Small intestine (tissue), 7 donors: ENCODE measurements around the gene PYM1. TPM values are rescaled to one million over a fixed set of nuclear protein-coding genes. Genes with fewer than 3 reads are reported as not detected.
"Not testable (repeated sequence)": the region's sequence is repeated elsewhere in the genome, so short reads cannot be mapped to it uniquely, and the experiment has no call there.

Experiments
- DNase-seq, 2 donors: peaks; one replicate each; pipeline versions ENCODE4 v3.0.0 to v3.0.0-alpha.2; 2013
- FAIRE-seq: peaks from 2 replicates; lab custom pipeline; 2012; peaks lifted over from hg19 to GRCh38; lab: Jason Lieb, UNC
- H3K27ac ChIP-seq, 3 donors: one replicate each; pipeline ENCODE4 v1.5.1; 2013; ENCODE audit warnings: low read length in 2 of 3, mild to moderate bottlenecking in 2 of 3, control low read depth in 1 of 3, inconsistent platforms in 1 of 3, low read depth in 1 of 3, moderate library complexity in 1 of 3
- H3K27me3 ChIP-seq, 3 donors: one replicate each; pipeline ENCODE4 v1.6.1; 2013; ENCODE audit warnings: low read length in 3 of 3, inconsistent platforms in 1 of 3; ENCODE audit not compliant: control insufficient read depth in 3 of 3, insufficient read depth in 3 of 3
- H3K36me3 ChIP-seq, 3 donors: one replicate each; pipeline ENCODE4 v1.6.1; 2013; ENCODE audit warnings: low read length in 3 of 3, inconsistent platforms in 1 of 3, low read depth in 1 of 3, mild to moderate bottlenecking in 1 of 3, moderate library complexity in 1 of 3; ENCODE audit not compliant: control insufficient read depth in 3 of 3, insufficient read depth in 2 of 3
- H3K4me1 ChIP-seq, 3 donors: one replicate each; pipeline ENCODE4 v1.6.1; 2013; ENCODE audit warnings: low read length in 2 of 3, inconsistent platforms in 1 of 3, low read depth in 1 of 3, mild to moderate bottlenecking in 1 of 3, moderate library complexity in 1 of 3; ENCODE audit not compliant: control insufficient read depth in 3 of 3, insufficient read depth in 2 of 3
- H3K4me3 ChIP-seq, 3 donors: one replicate each; pipeline ENCODE4 v1.5.1; 2013; ENCODE audit warnings: low read length in 3 of 3, control low read depth in 1 of 3, inconsistent platforms in 1 of 3, low read depth in 1 of 3, mild to moderate bottlenecking in 1 of 3, moderate library complexity in 1 of 3
- H3K9me3 ChIP-seq, 2 donors: one replicate each; pipeline ENCODE4 v1.6.1; 2013; ENCODE audit warnings: low read depth in 1 of 2, low read length in 1 of 2; ENCODE audit not compliant: control insufficient read depth in 2 of 2, insufficient read depth in 1 of 2
- WGBS, 3 donors: extraction: QIAGEN DNeasy Blood & Tissue Kit; methylation state at CpG; one replicate each; pipeline ENCODE4 v1.1.7; 2013; 5-methylcytosine and 5-hydroxymethylcytosine counted together
- polyA plus RNA-seq, 4 donors: library from polyadenylated mRNA; stranded (reverse) in 3 of 4; unstranded in 1 of 4; fragments of 200-250 nt in 3 of 4; fragments of 120-200 nt in 1 of 4; gene quantifications; one replicate each; pipeline versions ENCODE4 v1.2.1 to v1.2.3, GENCODE V29; 2013
- donor health status: healthy with polysubstance abuse.
- donor health status: control.
- donor health status: control.
- donor health status: Bipolar disorder and iron deficiency.
- donor health status: healthy.

The PYM1 gene
- polyA plus RNA-seq, 4 donors: 35.5 to 85.7 (median 61.4) TPM

DNA sequence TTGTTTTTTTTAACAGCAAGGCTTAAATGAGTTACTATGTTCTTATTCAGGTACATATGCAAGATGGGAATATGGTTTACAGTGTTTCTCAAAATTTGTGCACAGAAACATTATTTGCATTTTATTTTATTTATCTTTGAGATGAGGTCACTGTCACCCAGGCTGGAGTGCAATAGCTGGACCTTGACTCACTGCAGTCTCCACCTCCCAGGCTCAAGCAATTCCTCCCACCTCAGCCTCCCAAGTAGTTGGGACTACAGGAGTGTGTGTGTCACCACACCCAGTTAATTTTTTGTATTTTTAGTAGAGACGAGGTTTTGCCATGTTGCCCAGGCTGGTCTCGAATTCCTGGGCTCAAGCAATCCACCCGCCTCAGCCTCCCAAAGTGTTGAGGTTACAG is 8.7 kb downstream of the PYM1 start:
- 82 to 86% (median 84%) methylated on average over 3 of the region's 3 CpGs for WGBS, 3 donors
- not testable (repeated sequence) for FAIRE-seq, H3K4me3 ChIP-seq, H3K9me3 ChIP-seq, H3K27me3 ChIP-seq, H3K4me1 ChIP-seq, H3K27ac ChIP-seq
- H3K36me3 ChIP-seq: peaks cover 0 to 26% (median 4%) of the 10 kb centered on the region in 3 donors
- peak in 1 of 2 donors; percentile 46 for DNase-seq

DNA sequence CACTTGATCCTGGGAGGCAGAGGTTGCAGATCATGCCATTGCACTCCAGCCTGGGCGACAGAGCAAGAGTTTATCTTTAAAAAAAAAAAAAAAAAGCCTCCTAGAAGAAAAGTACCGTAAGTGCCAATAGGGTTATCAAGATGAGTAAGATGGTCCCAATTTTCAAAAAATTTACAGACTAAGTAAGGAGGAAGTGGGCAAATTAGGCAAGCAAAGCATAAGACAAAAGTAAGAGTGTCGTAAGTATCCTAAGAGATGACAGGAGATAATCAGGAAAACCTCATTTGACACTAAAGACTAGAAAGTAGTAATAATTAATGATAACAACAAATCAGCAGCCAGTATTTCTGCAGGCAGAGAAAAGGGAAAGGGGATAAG is 12.2 kb downstream of the PYM1 start:
- H3K27me3 ChIP-seq: no peaks in the 10 kb centered on the region
- H3K4me3 ChIP-seq: no peak overlapping the region
- H3K36me3 ChIP-seq: peaks cover 0 to 26% (median 6%) of the 10 kb centered on the region in 3 donors
- FAIRE-seq (no peak), DNase-seq (no peak)
- no peaks in the 10 kb centered on the region for H3K9me3 ChIP-seq
- 67 to 74% (median 73%) methylated on average over 3 of the region's 3 CpGs for WGBS, 3 donors
- peaks cover 0 to 5% (median 0%) of the 10 kb centered on the region in 3 donors for H3K4me1 ChIP-seq
- H3K27ac ChIP-seq: no peak overlapping the region

DNA sequence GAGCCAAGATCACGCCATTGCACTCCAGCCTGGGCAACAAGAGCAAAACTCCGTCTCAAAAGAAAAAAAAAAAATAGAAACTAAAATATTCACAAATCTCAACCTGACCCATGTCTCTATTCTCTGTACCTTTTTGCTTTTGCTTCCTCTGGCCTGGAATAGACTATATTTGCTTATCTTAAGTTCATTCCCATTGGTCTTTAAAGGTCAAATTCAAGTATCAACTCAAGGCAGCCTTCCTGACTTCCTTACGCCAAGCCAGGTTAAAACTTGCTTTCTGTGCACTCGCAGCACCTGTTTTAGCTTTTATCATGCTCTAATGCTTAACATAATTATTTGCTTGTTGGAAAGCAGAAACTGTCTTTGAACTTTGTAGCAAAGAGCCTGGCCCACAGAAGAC is 14.8 kb downstream of the PYM1 start:
- no peak for FAIRE-seq
- H3K9me3 ChIP-seq: no peaks in the 10 kb centered on the region

GRCh38 chr12:55909513-55909884 is 18.2 kb downstream of the PYM1 start:
- Histone ChIP-seq H3K27me3 (no peaks in the 10 kb centered on the region), H3K4me3 (no peak overlapping the region), H3K4me1 (peaks cover 0 to 1% (median 0%) of the 10 kb centered on the region in 3 donors), H3K27ac (no peak overlapping the region), H3K36me3 (peaks cover 0 to 8% (median 6%) of the 10 kb centered on the region in 3 donors), H3K9me3 (no peaks in the 10 kb centered on the region)
- WGBS, 3 donors: 10 to 60% (median 37%) methylated on average over 2 of the region's 2 CpGs
- no peak for FAIRE-seq
- no peak for DNase-seq

More for the DNA sequence above, 14.8 kb downstream of the PYM1 start:
- Histone ChIP-seq H3K4me1 (peaks cover 0 to 5% (median 0%) of the 10 kb centered on the region in 3 donors), H3K27ac (no peak overlapping the region), H3K4me3 (no peak overlapping the region), H3K36me3 (peaks cover 0 to 20% (median 6%) of the 10 kb centered on the region in 3 donors), H3K27me3 (no peaks in the 10 kb centered on the region)
- WGBS, 3 donors: 82 to 92% (median 87%) methylated on average over 4 of the region's 4 CpGs
- DNase-seq: no peak

GRCh38 chr12:55908726-55909512 is 18.8 kb downstream of the PYM1 start:
- 43 to 62% (median 53%) methylated on average over 8 of the region's 8 CpGs for WGBS, 3 donors
- Histone ChIP-seq H3K4me1 (no peaks in the 10 kb centered on the region), H3K27ac (no peak overlapping the region), H3K9me3 (no peaks in the 10 kb centered on the region), H3K36me3 (peaks cover 0 to 8% (median 2%) of the 10 kb centered on the region in 3 donors), H3K27me3 (no peaks in the 10 kb centered on the region), H3K4me3 (no peak overlapping the region)
- DNase-seq: peak in 1 of 2 donors; percentile 21
- FAIRE-seq: no peak

DNA sequence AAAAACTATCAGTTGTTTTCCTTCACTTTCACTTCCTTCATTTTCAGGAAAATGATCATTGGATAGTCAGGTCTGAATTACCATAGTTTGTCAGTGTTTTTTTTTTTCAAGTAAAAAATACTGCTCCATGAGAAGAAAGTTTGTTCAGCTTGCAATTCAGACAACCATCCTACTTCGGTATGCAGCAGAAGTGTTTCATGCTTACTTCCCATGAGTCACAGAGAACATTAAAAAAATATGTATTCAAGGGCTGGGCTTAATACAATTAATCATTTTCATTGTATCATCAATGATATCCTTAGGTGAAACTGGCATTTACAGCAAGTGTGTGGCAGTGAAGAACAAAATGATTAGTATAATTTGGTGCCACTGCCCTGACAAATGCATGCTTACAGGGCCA is 21.6 kb downstream of the PYM1 start:
- Histone ChIP-seq H3K27me3 (no peaks in the 10 kb centered on the region), H3K4me3 (no peak overlapping the region), H3K36me3 (peaks cover 5 to 19% (median 11%) of the 10 kb centered on the region in 3 donors), H3K4me1 (no peaks in the 10 kb centered on the region), H3K9me3 (no peaks in the 10 kb centered on the region), H3K27ac (no peak overlapping the region)
- WGBS, 3 donors: 75 to 81% (median 80%) methylated on average over 1 of the region's 1 CpG
- FAIRE-seq (no peak), DNase-seq (no peak)

DNA sequence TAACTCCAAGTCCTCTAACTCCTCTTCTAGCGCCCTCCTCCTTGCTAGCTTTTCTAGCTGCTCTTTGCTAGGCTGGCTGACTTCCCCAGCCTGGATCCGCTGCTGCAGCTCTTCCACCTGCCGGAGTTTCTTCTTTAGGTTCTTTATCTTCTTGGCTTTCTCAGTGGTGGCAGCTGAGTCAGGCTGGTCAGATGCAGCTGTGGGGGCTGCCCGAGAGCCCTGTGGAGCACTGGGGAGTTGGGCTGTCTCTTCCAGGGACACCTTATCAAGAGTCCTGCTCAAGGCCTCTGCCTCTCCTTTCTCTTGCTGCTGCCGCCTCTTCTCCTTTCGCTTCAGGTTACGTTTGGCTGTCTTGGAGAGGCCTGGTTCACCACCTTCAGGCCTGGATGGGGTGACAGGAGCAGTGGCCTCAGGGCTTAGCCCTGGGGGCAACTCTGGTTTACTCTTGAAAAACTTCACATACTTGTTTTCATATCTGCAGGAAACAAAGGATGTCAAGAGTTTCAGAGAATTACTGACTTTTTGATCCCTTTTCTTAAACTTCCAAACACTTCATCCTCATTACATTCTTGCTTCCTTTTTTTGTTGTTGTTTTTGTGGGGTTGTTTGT is 25.7 kb downstream of the PYM1 start:
- no peak for FAIRE-seq
- peaks cover 0 to 6% (median 0%) of the 10 kb centered on the region in 3 donors for H3K4me1 ChIP-seq
- no peak for DNase-seq
- peak overlapping the region in 1 of 3 donors; percentile 9 for H3K27ac ChIP-seq
- H3K4me3 ChIP-seq: no peak overlapping the region
- H3K27me3 ChIP-seq: no peaks in the 10 kb centered on the region
- H3K36me3 ChIP-seq: peaks cover 5 to 23% (median 11%) of the 10 kb centered on the region in 3 donors
- no peaks in the 10 kb centered on the region for H3K9me3 ChIP-seq
- WGBS, 3 donors: 90 to 97% (median 94%) methylated on average over 7 of the region's 7 CpGs

DNA sequence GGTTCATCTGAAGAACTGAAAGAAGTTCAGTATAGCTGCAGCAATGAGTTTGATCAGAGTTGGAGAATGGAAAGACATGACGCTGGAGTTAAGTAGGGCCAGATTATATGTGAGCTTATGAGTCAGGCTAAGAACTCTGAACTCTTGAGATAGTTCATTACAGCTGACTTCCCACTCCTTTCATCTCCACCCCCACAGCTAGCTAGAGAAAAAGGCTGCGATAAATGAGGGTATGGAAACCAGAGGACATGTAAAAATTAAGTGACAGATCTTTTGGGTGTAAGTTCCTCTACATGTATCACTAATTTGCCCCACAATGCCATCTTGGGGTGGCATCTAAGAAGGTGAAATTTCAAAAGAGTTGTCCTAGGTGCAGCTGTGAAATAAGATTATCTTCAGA is 28.6 kb downstream of the PYM1 start:
- Histone ChIP-seq H3K9me3 (no peaks in the 10 kb centered on the region), H3K27me3 (no peaks in the 10 kb centered on the region), H3K4me1 (peaks cover 0 to 6% (median 0%) of the 10 kb centered on the region in 3 donors), H3K36me3 (peaks cover 5 to 23% (median 11%) of the 10 kb centered on the region in 3 donors), H3K4me3 (no peak overlapping the region), H3K27ac (no peak overlapping the region)
- 5 to 45% (median 33%) methylated on average over 2 of the region's 2 CpGs for whole genome bisulfite sequencing, 3 donors
- FAIRE-seq (no peak), DNase-seq (peak; percentile 56 to 81)
